GM19240 (cell line): ENCODE data around the gene NPY4R2.
"Not testable (repeated sequence)": the region's sequence is repeated elsewhere in the genome, so short reads cannot be mapped to it uniquely, and the experiment has no call there.

ENCODE experiments used
- DNase-seq: peaks from one replicate; pipeline ENCODE4 v3.0.0; 2011; ENCODE audit warnings: low spot score; ENCODE audit not compliant: insufficient read length

The NPY4R2 gene

DNA sequence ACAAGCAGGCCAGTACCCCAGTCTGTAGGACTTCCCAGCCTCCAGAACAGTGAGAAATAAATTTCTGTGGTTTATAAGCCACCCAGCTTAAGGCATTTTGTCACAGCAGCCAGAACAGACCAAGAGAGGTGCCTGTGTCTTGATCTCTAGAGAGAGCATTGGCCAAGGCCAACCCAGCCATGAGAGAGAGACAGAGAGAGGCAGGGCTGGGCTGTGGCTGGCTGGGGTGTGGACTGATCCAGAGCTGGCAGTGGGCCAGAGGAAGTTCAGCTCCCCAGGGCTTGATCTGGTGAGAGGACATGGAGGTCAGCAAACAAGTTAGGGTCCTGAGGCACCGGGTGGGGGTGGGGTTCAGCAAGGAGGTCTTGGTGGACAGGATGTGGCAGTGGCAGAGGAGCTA lies 14.4 kb downstream of the NPY4R2 start:
- DNase-seq: not testable (repeated sequence)

DNA sequence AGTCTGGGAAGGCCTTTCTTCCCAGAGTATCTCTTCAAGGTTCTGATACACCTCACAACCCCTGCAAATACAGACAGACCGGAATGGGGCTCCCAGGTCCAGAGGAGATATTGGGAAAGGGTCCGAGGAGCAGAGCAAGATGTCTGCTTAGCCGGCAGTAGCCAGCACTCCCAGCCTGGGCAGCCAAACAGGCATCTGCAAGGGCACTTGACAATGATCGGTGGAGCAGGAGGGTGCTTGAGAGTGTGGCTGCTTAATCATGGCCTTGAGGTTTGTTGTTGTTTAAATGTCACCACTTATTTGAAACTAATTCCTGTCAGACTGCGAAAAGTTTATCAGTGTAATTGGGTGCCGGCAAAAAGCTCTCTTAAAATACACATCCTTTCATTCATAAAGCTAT lies 15.0 kb downstream of the NPY4R2 start:
- DNase-seq: not testable (repeated sequence)

DNA sequence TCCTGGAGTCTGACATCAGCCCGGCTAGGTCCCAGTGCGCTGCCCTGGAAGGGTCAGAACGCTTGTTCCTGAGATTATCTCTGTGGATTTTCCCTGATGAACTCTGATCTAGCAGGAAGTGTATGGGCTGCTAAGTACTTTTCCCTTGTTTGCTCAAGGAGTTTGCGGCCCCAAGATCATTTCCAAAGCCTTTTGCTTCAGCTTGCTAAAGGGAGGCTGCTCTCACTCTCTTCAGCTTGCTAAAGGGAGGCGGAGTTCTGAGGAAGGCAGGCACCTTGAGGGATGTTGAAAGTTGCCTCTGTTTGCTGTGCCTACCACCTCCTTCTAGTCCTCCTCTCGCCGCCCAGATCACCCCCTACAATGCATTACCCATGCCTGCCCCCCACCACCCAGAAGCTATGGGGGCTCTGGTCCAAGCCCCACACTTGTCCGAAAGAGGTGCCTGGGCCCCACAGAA lies 18.3 kb downstream of the NPY4R2 start:
- not testable (repeated sequence) for DNase-seq

DNA sequence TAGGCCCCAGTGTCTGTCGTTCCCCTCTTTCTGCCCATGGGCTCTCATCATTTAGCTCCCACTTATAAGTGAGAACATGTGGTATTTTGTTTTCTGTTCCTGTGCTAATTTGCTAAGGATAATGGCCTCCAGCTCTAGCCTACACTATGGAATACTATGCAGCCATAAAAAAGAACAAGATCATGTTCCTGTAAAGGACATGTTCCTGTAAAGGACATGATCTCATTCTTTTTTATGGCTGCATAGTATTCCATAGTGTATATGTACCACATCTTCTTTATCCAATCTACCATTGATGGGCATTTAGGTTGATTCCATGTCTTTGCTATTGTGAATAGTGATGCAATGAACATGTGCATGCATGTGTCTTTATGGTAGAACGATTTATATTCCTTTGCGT lies 19.2 kb downstream of the NPY4R2 start:
- not testable (repeated sequence) for DNase-seq

DNA sequence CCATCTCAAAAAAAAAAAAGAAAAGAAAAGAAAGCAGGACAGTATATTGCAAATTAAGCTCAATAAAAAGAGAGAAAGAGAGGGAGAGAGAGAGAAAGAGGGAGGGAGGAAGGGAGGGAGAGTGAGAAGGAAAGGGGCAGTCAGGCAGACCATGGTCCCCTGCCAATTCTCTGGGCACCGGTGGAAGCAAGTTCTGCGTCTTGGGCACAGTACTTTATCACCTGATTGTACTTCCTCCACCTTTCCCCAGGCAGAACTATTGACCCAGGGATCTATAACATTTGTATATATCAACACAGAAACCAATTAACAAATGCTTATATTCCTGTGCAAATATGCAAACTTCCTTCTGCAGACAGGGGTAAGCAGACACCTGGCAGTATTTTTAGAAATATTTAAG lies 22.4 kb downstream of the NPY4R2 start:
- not testable (repeated sequence) for DNase-seq

DNA sequence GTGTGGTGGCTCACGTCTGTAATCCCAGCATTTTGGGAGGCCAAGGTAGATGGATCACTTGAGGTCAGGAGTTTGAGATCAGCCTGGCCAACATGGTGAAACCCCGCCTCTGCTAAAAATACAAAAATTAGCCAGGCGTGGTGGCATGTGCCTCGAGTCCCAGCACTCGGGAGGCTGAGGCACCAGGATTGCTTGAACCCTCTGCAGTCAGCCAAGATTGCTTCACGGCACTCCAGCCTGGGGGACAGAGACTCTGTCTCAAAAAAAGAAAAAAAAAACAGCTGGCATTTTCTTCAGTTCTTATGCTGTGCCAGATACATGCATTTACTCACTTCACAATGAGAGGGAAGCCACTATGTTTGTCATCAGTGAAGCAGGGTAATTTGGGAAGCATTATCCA lies 22.9 kb downstream of the NPY4R2 start:
- not testable (repeated sequence) for DNase-seq

DNA sequence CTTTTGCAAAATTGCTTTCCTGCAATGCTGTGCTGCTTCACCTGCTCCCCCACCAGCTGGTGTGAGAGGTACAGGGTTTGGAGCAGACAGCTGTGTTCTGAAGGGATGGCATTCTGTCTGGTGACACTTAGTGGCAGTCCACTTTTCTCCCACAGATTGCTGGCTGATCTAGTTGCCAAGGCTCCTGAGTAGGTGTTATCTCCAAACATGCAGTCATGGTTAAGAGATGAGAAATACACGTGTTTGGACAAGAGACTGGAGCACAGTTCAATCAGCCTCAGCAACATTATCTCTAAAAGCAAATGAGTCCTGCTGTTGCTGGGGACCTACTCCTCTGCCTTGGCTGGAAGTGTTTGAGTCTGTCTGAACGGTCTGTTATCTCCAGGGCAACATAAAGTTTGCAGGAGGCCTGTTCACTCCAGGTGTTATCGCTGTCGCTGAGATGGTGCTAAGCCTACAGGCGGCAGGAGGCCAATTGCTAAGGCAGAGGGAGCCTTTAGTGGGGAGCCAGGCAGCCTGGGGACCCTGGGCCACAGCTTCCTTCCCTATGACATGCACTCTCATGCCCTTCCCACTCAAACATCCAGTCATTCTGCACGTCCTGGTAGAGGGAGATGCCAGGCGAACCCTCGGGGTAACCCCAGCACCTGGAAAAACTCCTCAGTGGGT lies 24.0 kb downstream of the NPY4R2 start:
- not testable (repeated sequence) for DNase-seq

DNA sequence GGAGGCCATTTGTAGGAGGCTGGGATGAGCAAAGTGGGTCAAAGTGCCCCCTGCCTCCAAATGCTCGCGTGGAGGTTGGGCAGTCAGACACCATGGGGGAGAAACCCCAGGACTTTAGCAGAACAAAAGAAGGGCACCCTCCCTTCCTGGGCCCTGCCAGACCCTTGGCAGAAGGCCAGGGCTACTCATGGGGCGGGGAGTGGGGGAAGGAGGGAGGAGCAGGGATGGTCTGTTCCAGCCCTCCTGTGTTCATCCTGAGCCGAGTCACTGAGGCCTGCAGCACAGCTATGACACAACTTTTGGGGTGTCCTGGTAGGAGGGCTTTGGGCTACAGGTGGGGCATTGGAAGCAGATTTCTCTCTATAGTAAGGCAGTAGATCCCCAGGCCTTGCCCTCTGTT lies 24.9 kb downstream of the NPY4R2 start:
- not testable (repeated sequence) for DNase-seq

DNA sequence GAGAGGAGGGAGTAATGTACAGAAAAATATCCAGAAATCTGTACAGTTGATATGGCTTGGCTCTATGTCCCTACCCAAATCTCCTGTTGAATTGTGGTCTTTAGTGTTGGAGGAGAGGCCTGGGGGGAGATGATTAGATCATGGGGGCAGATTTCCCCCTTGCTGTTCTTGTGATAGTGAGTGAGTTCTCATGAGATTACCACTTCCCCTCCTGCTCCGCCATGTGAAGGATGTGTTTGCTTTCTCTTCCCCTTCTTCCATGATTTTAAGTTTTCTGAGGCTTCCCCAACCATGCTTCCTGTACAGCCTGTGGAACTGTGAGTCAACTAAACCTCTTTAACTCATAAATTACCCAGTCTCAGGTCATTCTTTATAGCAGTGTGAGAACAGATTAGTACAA lies 29.0 kb downstream of the NPY4R2 start:
- not testable (repeated sequence) for DNase-seq

DNA sequence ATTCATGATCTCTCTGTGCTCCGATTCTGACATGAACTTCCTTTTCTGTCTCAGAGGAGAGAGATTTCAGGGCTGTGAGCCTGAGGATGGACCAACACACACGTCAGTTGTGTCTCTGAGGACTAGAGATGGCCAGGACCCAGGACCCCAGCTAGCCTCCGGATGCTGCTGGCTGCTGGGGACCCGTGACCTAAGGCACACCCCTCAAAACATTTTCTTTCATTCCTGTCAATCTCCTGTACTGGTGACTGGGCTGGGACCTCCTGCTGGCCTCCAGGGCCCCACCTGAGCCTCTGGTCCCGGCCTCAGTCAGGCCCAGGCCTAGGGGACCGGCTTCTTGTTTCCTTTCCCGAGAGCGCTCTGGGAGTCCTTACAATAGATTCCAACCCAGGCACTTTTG lies 38.7 kb downstream of the NPY4R2 start:
- not testable (repeated sequence) for DNase-seq

DNA sequence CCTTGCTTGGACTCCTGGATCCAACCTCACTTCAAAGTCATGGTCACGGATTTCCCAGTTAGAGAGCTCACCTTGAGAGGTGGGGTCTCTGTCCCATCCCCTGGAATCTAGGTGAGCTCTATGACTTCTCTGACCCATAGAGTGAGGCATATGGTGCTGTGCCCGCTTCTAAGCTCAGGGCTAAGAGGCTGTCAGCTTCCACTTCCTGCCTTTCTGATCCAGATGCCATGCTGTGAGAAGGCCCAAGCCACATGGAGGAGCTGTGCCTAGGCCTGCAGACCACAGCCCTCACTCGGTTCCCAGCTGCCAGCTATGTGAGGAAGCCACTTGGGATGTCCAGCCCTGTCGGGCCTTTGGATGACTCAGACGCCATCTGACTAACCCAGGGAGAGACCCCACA lies 41.2 kb downstream of the NPY4R2 start:
- not testable (repeated sequence) for DNase-seq

DNA sequence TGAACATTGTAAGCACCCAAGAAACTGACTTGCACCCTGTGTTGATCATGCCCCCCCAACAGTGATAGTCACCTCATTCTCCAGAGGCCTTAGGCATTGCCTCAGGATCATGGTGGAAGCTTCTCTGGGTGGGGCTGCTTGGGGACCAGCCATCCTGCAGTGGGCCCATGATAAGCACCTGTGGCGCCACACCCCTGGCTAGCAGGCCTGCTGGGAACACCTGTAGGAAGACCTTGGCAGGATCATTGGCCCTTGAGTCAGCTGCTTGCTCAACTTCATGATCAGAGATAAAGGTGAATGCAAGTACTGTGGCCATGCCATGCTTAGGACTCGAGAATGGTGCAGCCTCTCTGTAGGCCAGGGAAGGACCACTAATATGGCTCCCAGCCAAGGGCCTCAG lies 42.2 kb downstream of the NPY4R2 start:
- not testable (repeated sequence) for DNase-seq

DNA sequence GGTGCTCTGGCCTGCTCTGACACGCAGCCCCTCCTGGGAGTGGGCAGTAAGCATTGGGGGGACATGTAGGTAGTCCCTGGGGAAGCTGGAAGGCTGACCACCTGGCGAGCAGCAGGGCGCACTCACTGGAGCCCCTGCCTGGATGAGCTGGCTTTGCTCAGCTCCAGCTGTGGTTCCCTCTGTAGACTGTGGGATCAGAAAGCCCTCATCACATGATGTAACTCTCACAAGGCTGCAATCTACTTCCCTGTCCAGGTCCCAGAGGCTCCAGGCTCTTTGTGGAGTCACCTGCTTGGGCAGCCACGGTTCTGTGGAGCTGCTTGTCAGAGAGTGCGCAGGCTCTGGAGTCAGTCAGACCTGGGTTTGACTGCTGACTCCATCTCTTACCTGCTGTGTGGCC lies 44.3 kb downstream of the NPY4R2 start:
- DNase-seq: not testable (repeated sequence)

DNA sequence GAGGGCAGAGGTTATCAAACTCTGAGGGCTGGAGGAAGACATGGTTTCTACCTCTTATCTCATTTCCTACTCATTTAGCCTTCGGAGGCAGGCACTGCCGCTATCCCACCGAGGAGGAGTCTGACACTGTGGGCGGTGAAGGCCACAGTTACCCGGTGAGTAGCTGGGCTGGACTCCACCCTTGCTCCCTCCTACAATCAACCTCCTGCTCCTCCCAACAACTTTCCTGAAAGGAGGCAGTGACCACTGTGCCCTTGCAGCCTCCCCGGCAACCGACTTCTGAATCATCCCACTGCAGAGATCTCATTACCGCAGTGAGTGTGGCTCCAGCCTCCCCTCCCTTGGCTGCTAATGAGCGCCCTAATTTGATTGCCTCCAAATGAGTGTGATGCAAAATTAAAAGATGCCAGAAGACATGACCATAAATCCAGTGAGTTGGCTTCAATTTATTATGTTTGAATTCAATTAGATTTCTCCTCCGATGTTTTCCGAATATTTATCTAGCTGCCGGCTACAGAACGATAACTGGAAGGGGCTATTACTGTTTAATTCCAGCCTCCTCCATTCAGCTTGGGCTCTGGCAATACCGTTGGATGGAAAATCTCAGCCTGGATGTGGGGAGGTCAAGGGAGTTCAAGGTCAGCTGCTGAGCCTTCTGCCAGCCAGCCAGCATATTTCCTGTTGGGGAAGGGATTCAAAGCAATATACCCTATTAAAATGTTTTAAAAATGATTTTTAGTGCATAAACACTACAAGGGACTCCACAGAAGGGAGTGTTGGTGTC lies 46.0 kb downstream of the NPY4R2 start:
- not testable (repeated sequence) for DNase-seq

DNA sequence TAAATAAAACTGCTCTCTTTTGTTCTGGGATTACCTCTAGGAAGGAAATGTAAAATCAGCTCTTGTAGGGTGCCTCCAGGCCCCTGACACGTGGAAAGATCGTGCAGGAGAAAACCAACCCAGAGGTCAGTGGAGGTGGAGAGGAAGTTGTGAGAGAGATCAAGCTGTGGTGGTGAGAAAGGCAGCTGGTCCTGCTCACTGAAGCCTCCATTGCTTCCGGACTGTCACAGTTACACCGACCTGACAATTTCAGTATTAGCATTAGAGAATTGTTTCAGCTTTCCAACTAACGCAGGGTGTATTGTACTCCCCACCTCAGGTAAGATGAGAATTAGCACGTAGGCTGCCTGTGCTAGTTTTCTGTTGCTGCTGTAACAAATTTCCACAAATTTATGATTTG lies 50.5 kb downstream of the NPY4R2 start:
- DNase-seq: not testable (repeated sequence)

DNA sequence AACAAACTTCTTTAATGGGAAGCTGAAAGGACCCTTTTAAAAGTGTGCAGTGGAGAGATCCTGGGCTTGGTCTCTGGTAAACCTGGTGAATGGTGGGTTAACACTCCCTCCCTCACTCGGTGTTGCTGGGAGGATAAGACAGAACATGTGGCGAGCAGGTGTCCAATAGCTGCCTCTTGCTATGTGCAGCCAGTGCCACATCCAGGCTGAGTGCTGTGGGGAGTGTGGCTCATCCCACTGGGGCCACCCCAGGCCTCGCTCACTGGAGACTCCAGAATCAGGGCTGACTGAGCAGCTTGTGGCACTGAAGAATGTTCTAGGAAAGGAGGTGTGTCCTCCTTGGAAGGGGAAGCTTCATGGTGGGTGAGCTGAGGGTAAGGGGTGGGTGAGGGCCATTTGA lies 51.6 kb downstream of the NPY4R2 start:
- not testable (repeated sequence) for DNase-seq

DNA sequence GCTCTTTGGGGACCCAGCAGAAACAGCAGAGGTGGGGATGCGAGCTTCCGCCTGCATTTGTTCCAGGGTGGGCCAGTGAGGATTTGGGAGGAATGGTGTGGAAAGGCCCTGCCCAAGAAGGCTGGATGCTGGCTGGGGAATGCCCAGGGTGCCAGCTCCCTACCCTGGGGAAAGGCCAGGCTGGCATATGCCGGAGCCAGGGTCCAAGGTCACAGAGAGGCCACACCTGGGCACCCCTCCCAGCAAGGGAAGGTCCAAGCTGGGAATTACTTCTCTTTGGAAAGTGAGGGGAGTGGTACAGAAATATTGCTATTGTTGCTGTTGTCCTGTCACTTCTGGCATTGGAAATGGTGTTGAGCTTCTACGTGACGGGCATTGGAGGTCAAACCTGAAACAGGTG lies 53.1 kb downstream of the NPY4R2 start:
- DNase-seq: not testable (repeated sequence)

DNA sequence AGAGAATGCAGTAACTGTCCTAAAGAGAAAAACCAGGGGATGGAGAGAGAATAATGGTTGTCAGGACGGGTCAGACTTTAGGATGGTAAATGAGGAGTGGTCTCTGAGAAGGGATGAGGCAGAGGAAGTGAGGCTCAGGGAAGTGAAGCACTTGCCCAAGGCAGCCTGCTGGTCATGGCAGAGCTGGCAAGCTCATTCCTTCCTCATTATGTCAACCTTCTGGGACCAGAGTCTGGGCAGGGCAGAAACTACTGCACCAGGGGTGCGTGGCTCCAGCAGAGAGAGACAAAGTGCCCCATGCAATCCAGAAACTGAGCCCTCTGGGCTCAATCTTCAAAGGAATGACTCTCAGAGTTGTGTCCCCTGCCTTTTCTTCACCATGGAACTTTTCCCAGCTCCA lies 53.6 kb downstream of the NPY4R2 start:
- DNase-seq: not testable (repeated sequence)
